NCI-H748 (cell line): ENCODE results near the gene UNC79.

Experiments used
- DNase-seq: peaks from one replicate; lab custom pipeline; 2025; ENCODE audit not compliant: unreplicated experiment; lab: John Stamatoyannopoulos, UW

The UNC79 gene

GRCh38 chr14:93705513-93706156, 274.9 kb downstream of the UNC79 start:
- DNase-seq = no peak

- no peak for DNase-seq
Observed at GRCh38 chr14:93706360-93706955, 275.7 kb downstream of the UNC79 start.

GRCh38 chr14:93707475-93707874, 276.7 kb downstream of the UNC79 start:
- DNase-seq = no peak

- DNase-seq = no peak
Observed at GRCh38 chr14:93708311-93708734, 277.6 kb downstream of the UNC79 start.

- DNase-seq = no peak
Observed at GRCh38 chr14:93708800-93709199, 278.1 kb downstream of the UNC79 start.

GRCh38 chr14:93709249-93709648, 278.5 kb downstream of the UNC79 start:
- DNase-seq = no peak

- peak; percentile 44 for DNase-seq
Observed at GRCh38 chr14:93712079-93712837, 281.5 kb downstream of the UNC79 start.

- peak; percentile 44 for DNase-seq
Observed at GRCh38 chr14:93712838-93713724, 282.3 kb downstream of the UNC79 start.

- DNase-seq = no peak
Observed at GRCh38 chr14:93713726-93714405, 283.1 kb downstream of the UNC79 start.

GRCh38 chr14:93714605-93715004, 283.9 kb downstream of the UNC79 start:
- no peak for DNase-seq

GRCh38 chr14:93715279-93715927, 284.7 kb downstream of the UNC79 start:
- no peak for DNase-seq

- DNase-seq = no peak
Observed at GRCh38 chr14:93716002-93716745, 285.4 kb downstream of the UNC79 start.

GRCh38 chr14:93716746-93717667, 286.3 kb downstream of the UNC79 start:
- no peak for DNase-seq

- DNase-seq = no peak
Observed at GRCh38 chr14:93717668-93718320, 287.1 kb downstream of the UNC79 start.

GRCh38 chr14:93719256-93719655, 288.5 kb downstream of the UNC79 start:
- DNase-seq = no peak

GRCh38 chr14:93720076-93720815, 289.5 kb downstream of the UNC79 start:
- no peak for DNase-seq

- DNase-seq = no peak
Observed at GRCh38 chr14:93720981-93721483, 290.3 kb downstream of the UNC79 start.
